HL-60/S4 treated with retinoic acid at 250 ng/mL for 4 days and 3 days (cell line): ENCODE data around the gene SNX17.

Experiments
- in situ Hi-C: fragments of 300-500 bp; cut with MboI; formaldehyde crosslinking; loops from 2 replicates; pipeline ENCODE4 v1.7.0; 2022; ENCODE audit warnings: low sequenced_read_pairs

Gene SNX17

GRCh38 chr2:27362678-27363420, 7.6 kb upstream of the SNX17 start:
- in situ Hi-C loops: no loop called here

- in situ Hi-C loops: no loop called here
These were observed 6.5 kb upstream of the SNX17 start for GRCh38 chr2:27363933-27364332.

GRCh38 chr2:27369471-27370025, 868 bp upstream of the SNX17 start:
- in situ Hi-C loops: no loop called here

DNA sequence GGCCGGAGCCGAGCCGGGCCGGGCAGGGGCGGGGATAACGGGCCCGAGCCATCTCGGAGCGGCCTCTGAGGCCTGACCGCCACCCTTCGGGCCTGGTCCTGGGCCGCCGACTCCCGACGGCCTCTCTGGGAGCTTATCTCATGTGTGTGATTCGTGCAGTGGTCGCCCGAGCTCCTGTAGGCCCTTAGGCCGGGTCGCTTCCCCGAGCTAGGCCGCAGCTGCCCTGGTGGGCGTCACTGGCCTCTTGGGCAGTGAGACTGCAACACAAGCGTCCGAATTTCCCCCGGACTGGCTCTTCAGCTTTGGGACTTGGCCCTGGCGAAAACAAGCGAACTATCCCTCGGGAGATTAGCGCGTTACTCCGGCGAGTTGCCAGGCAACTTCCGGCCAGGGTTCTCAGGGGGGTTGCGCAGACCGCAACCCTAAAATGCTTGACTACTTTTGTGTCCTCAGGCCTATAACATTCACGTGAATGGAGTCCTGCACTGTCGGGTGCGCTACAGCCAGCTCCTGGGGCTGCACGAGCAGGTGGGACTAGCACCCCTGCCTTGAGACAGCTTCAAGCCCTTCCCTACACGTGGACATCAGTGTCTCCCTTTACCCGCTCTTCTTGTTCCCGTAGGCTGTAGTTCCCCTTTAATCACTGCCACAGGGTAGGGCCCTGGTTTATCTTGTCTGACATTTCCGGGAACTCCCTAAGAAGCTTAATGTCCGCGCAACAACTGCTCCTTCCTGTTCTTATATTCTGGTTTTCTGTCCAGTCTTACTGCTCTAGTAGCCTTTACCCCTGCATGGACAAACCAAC, 602 bp downstream of the SNX17 start:
- in situ Hi-C loops: no loop called here

- in situ Hi-C loops: no loop called here
These were observed 2.5 kb downstream of the SNX17 start for GRCh38 chr2:27372937-27373336.

GRCh38 chr2:27373567-27373966, 3.2 kb downstream of the SNX17 start:
- in situ Hi-C loops: no loop called here

DNA sequence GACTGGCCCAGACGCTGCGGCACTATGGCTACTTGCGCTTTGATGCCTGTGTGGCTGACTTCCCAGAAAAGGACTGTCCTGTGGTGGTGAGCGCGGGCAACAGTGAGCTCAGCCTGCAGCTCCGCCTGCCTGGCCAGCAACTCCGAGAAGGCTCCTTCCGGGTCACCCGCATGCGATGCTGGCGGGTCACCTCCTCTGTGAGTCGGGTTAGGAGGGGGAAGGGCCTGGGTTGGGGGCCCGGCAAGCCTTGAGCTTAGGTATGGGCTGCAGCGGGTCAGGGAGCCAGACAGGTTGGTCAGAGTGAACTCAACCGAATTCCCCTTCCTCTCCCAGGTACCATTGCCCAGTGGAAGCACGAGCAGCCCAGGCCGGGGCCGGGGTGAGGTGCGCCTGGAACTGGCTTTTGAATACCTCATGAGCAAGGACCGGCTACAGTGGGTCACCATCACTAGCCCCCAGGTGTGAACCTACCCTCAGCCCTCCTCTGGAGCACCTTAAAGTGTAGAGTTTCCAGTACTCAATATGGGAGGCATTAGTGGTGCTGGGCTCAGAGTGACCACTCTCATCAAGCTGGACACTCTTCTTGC, 5.2 kb downstream of the SNX17 start:
- in situ Hi-C loops: no loop called here

DNA sequence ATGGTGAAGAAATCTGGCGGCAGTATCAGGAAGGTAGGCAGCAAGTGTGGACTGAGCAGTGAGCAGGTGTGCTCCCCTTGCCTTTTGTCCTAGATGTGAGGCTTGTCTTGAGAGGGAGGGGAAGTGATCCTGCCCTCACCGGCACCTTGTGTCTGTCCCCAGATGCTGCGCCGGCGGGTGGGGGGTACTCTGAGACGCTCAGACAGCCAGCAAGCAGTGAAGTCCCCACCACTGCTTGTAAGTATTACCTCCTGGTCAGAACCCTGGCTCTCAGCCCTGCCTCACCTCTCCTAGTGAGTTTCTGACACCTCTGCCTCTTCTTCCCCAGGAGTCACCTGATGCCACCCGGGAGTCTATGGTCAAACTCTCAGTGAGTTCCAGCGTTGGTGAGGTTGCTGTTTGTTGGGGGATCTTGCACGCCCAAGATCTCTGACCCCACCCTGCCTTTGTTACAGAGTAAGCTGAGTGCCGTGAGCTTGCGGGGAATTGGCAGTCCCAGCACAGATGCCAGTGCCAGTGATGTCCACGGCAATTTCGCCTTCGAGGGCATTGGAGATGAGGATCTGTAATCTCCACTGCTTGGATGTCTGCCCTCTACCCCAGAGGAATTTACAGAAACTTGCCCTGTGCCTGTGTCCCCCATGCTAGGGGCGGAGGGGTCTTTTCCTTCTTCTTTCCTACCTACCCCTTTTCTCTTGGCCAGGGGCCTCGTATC, 5.9 kb downstream of the SNX17 start:
- in situ Hi-C loops: no loop called here

GRCh38 chr2:27376866-27377617, 6.6 kb downstream of the SNX17 start:
- in situ Hi-C loops: no loop called here

- in situ Hi-C loops: no loop called here
These were observed 7.2 kb downstream of the SNX17 start for GRCh38 chr2:27377618-27378095.

DNA sequence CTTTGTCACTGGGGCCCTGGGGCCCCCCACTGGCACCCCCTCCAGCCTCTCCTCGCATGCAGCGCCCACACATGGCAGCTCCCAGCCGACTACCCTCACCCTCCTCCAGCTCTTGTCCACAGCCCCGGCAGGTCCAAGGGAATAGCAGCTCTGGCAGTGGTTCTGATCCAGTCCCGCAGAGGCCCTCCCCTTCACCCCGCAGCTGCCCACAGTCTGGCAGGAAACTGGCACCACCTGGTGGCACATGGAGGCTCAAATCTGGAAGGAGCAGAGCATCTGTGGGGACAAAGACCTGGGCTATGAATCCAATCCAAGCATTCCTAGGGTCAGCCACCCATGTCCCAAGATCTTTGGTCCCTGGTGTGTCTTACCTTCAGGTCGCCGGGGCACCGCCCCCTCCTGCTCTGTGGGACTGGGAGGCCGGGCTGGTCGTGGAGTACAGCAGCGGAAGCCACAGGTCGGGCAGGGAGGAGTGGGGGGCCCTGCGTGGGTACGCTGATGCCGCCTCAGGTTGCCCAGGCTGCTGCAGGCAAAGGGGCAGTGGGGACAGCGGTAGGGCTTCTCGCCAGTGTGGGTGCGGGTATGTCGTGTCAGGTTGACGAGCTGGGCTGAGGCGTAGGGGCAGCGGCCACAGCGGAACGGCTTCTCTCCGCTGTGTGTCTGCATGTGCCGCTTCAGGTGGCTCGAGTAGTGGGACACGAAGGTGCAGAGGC, 7.8 kb downstream of the SNX17 start:
- in situ Hi-C loops: no loop called here

- in situ Hi-C loops: no loop called here
These were observed 8.4 kb downstream of the SNX17 start for GRCh38 chr2:27378809-27379290.

GRCh38 chr2:27379383-27379835, 9.0 kb downstream of the SNX17 start:
- in situ Hi-C loops: no loop called here

GRCh38 chr2:27379836-27380625, 9.6 kb downstream of the SNX17 start:
- in situ Hi-C loops: no loop called here

GRCh38 chr2:27380626-27381545, 10.5 kb downstream of the SNX17 start, which contains the start of gene ZNF513:
Gene ZNF513, minus strand, starts transcription at chr2:27380734. Its CDS starts 208 bp downstream, at chr2:27380526.
- in situ Hi-C loops: no loop called here

- in situ Hi-C loops: no loop called here
These were observed 11.3 kb downstream of the SNX17 start for GRCh38 chr2:27381577-27382181.
